GM21423 (cell line): ENCODE results near the gene NCAPH2.

ENCODE experiments used
- ATAC-seq: cut with Tn5 transposase; IDR thresholded peaks from one replicate; pipeline ENCODE4 v1.9.1; 2021; ENCODE audit warnings: mild to moderate bottlenecking, moderate library complexity; ENCODE audit not compliant: unreplicated experiment

Gene NCAPH2

DNA sequence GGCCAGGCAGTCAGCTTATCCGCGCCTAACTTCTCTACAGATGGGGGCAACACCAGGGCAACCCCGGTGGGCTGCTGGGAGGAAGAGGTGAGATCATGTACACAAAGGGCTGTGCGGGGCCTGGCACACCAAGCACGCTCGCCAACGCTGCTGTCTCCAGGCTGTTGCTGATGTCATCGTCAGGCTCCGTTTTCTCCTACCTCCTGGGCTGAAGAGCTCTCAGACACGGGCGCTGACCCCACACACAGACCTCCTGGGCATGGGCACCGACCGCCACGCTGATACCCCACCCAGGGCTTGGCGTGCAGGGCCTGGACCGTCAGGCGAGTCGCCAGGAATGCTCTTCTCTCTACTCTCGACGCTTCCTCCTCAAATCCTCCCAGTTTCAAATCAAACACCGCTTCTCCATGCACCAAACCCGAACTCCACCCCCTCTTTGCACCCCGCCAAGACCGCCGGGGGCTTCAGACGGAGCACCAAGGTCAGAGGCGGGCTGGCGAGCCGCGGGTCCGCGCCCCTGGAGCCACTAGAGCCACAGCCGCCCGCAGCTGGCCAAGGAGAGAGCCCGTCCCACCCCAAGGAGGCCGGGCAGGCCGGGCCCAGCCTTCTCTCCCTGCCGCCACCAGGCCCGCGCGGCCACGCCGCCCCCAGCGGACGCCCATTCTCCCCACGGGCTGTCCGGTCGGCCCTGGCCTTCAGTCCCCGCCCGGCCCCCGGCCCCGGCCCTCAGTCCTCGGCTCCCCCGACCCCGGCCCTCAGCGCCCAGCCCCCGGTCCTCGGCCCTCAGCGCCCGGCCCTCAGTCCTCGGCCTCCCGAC, 34.0 kb upstream of the NCAPH2 start:
- no peak for ATAC-seq

DNA sequence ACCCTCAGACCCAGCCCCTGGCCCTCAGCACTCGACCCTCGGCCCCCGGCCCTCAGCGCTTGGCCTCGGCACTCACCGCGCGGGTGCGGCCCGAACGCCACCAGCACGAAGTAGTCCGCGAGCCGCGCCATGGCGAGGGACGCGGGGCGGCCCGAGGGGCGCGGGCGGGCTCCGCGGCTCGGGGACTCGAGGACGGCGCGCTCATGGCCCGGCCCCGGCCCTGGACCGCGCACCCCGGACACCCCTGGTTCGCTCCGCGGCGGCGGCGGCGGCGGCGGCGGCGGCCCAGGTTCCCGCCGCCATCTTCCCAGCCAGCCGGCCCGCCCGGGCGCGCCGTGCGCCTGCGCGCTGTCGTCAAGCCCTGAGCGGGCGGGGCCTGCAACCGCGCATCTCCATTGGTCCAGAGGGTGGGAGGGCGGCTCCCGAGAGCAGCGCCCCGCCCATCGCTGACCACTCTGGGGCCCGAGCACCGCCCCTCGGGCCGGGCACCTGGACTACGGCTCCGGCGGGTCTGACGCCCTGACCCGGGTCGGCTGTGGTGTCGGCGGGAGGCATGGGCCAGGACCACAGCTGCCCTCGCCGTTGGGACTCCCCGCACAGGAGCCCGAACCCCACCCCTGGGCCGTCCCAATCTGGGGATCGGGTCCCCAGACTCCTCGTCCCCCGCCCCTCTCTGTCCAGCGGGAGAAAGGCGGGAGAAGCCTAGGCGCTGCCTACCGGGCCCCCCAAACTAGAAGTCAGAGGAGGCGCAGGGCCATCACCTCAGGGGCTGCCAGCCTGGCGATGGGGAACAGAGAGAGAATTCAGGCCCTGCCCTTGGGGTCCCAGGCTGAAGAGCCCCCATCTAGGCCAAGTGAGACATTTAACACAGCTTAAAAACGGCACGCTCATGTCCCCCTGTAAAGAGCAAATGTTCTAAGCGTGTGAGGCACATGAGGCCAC, 33.0 kb upstream of the NCAPH2 start, which contains the start of gene SBF1:
TSS of gene SBF1 (minus strand) at position 326 of the 942 bp plus-strand sequence. CDS start at position 131, 195 bp downstream.
- peak; percentile 68 for ATAC-seq

DNA sequence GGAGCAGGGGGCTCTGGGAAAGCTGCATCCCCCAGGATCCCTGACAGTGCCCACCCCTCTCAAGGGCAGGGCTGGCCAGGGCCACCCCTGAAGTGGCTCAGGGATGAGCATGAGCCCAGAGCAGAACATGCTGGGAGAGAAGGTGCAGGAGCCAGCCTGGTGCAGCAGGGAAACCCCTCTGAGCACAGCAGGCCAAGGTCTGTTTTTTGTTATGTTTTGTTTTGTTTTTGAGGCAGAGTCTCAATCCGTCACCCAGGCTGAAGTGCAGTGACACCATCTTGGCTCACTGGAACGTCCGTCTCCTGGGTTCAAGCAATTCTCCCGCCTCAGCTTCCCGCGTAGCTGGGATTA, 32.4 kb upstream of the NCAPH2 start:
- no peak for ATAC-seq

DNA sequence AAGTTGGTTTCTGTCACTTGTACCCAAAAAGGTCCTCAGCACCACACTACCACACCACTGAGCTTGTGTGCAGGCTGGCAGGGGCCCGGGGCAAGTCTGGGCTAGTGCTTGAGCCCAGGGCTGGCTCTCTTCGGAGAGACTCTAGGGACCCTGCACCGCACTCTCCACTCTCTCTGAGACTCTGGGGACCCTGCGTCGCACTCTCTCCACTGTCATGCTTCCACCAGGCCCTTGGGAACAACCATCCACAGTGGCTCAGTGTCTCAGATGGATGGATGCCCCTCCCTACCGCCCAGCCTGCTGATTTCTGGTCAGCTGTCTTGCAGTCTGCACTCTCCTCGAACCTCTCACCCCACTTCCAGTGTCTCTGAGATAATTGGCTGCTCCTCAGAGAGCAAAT, 31.2 kb upstream of the NCAPH2 start:
- no peak for ATAC-seq

DNA sequence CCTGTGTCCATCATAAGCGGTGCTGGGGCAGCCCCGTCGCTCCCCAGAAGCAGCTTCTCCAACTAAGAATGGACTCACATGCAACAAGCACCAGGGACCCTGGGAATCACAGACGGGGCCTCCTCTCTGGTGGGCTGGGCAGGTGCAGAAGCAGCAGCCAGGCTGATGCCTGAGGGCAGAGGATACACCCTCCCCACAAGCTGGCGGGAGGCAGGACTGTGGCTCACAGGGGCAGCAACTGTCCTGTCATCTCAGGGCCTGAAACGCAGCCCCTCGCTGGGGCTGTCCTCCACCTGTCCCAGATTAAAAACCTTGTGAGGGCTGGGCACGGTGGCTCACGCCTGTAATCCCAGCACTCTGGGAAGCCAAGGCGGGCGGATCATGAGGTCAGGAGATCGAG, 30.1 kb upstream of the NCAPH2 start:
- ATAC-seq = no peak

- no peak for ATAC-seq
Measured at GRCh38 chr22:50479721-50480120, 28.3 kb upstream of the NCAPH2 start.

GRCh38 chr22:50481045-50481439, 27.0 kb upstream of the NCAPH2 start:
- ATAC-seq = no peak

DNA sequence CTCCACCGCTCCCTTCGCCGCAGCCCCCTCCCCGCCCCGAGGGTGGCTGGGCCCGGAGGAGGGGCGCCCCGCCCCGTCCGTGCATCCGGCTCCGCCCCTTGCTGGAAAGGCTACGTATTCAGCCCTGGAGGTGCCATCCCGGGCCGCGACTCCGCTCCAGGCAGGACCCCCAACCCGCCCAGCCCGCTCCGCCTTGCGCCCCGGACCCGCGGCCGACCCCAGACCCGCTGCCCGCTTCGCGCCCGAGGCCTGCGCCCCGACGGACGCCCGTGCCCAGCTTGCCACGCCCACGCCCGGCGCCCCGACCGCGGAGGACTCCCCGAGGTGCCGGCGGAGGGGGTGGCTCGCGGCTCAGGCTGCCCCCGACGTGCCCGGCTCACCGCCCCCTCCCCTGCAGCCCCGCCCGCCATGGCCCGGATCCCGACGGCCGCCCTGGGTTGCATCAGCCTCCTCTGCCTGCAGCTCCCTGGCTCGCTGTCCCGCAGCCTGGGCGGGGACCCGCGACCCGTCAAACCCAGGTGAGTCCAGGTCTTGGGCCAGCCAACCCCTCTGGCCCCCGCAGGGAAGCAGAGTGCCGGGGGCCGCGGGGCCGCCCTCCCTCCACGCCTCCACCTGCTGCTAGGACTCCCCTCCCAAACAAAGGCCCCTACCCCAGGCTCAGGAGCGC, 26.5 kb upstream of the NCAPH2 start, which contains the start of gene ADM2:
TSS of gene ADM2 (plus strand) at position 104 of the 667 bp plus-strand sequence. CDS start at position 409, 305 bp downstream.
- ATAC-seq = no peak

DNA sequence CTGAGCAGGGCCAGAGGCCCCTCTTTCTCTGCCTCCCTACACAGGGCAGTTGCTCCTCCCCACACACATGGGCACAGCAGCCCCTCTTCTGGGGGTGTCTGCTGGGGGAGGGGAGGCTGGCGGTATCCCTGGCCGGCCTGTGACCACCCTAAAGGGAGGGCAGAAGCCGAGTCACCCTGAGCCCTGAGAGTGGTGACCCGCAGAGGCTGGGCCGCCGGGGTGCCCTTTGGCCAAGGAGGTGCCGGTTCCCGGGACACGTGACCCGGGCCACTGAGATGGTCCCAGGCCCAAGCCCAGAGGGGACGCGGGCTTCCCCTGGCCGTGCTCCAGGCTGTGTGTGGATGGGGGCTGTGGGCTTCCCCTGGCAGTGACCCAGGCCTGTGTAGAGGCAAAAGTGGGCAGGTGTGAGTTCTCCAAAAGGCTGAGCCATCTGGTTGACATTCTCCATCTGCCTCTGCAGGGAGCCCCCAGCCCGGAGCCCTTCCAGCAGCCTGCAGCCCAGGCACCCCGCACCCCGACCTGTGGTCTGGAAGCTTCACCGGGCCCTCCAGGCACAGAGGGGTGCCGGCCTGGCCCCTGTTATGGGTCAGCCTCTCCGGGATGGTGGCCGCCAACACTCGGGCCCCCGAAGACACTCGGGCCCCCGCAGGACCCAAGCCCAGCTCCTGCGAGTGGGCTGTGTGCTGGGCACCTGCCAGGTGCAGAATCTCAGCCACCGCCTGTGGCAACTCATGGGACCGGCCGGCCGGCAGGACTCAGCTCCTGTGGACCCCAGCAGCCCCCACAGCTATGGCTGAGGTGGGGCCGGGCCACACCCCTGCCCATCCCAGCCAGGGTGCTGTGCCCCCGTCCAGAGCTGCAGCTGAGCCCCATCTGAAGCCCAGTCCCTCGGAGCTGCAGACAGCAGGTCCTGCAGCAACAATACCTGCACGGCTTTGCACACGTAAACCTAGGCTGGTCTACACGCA, 25.6 kb upstream of the NCAPH2 start:
- no peak for ATAC-seq

- ATAC-seq = no peak
Measured at GRCh38 chr22:50483106-50483505, 24.9 kb upstream of the NCAPH2 start.

DNA sequence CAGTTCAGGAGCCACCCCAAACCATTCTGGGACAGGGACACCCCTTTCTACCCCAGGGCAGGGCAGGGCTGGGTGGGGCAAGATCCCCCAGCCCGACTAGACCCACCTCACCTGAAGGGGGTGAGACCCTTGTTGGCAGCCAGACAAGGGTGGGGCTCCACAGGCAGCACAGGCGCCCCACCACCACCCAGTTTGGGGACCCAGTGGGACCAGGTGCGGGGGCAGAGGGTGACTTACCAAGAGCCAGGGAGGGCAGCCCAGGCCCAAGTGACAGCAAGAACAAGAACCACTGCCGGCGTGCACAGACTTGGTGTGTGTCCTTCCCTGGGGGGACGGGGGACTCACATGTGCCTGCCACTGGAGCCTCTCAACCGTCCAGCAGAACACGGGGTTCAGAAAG, 24.5 kb upstream of the NCAPH2 start:
- ATAC-seq = no peak

GRCh38 chr22:50483977-50484853, 23.8 kb upstream of the NCAPH2 start:
- no peak for ATAC-seq

- no peak for ATAC-seq
Measured at GRCh38 chr22:50485221-50486131, 22.5 kb upstream of the NCAPH2 start.

GRCh38 chr22:50486561-50487289, 21.3 kb upstream of the NCAPH2 start, which contains the start of gene MIOX:
TSS of gene MIOX (plus strand) at chr22:50486859. CDS start at chr22:50486898, 39 bp downstream.
- no peak for ATAC-seq

GRCh38 chr22:50487290-50488005, 20.6 kb upstream of the NCAPH2 start:
- no peak for ATAC-seq

DNA sequence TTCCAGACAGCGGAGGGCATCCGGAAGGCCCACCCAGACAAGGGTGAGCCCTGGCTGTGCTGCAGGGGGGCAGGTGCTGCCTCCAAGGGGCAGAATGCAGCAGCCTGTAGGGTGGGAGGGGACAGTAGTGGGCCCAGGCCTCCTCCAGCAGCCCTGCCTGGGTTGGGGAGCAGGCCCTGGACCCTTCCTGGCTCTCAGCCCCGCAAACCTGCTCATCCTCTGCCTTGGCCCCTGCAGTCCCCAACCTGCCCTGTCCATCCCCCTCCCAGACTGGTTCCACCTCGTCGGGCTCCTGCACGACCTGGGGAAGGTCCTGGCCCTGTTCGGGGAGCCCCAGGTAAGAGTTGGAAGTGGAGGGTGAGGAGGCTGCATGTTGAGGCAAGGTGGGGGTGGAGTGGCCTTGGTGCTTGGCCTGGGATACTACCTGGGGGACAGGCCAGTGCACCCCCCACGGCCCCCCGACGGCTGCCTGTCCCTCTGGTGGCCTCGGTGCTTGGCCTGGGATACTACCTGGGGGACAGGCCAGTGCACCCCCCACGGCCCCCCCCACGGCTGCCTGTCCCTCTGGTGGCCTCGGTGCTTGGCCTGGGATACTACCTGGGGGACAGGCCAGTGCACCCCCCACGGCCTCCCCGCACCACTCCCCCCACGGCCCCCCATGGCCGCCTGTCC, 19.9 kb upstream of the NCAPH2 start:
- ATAC-seq = no peak
